IPS-11a (cell line): Measurements from ENCODE around the gene ZACN.

Experiments
- H3K4me3 ChIP-seq: one replicate; pipeline ENCODE4 v1.5.1; 2013; ENCODE audit warnings: low read depth, low read length, control low read depth

Gene ZACN

GRCh38 chr17:76125922-76126321 lies 46.9 kb downstream of the ZACN start:
- no peak overlapping the region for H3K4me3 ChIP-seq

DNA sequence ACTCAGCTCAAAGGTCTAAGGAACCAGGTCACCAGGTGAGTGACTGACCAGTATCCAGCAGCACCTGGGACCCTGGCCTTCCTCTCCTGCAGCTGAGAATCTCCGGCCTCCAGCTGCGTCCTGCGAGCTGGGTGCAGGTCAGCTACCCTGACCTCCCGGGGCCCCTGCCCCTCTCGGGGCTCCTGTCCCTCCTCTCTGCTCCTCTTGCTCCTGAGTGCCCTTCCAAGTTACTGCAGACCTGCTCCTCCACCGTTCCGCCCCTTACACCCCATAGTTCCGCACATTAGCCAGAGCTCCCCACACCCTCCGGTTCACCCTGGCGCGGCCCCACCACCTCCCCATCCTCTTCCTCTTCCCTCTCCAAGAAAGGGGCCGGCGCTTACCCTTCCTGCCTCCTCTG lies 51.5 kb downstream of the ZACN start:
- no peak overlapping the region for H3K4me3 ChIP-seq

GRCh38 chr17:76131051-76131691 lies 52.2 kb downstream of the ZACN start:
- H3K4me3 ChIP-seq = no peak overlapping the region

DNA sequence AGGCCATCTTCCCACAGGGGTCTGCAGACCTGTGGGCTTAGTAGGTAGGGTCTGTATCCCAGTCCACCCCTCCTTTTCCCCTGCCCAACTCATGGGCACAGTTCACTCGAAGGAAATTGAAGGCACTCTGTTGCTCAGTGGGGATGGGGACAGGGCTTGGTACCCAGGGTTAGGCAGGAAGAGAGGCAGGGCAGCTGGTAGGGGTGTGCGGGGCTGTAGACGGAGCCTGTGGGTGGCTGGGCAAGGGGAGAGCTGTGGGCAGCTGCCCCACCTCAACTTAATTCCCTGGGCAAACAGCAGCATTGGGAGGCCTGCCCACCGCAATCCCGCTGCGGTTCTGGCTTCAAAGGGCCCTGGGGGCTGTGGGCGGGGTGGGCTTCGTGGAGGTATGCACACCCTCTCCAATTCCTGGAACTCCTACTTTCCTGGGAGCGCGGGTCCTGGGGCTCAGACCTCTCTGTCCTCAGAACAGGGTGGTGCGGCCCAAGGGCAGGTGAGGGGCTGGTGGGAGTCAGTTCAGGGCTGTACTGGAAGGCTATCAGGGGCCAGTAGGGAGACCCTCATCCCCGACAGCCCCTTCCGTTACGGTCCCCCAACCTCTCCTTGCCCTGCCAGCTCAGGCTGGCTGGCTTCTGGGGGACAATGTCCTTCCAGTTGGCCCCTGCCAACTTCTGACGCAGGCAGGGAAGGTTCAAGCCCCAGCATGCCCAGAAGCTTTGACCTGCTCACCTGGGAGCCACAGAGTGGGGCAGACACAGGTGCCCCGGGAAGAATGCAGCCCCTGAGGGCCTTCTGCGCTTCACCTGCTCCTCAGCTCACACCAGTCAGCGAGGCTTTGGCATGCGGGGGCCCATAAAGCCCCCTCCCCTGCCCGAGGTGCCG lies 53.0 kb downstream of the ZACN start:
- no peak overlapping the region for H3K4me3 ChIP-seq
